Sigmoid colon (tissue), 3 donors: ENCODE measurements around the gene EVA1A.

Experiments
- CTCF ChIP-seq, 4 experiments: fragments of 450-650 bp in 3 of 4; fragments of 200-600 bp in 1 of 4; IDR thresholded peaks; one replicate each; pipeline ENCODE4 v1.5.1; 2016 to 2019; ENCODE audit warnings: antibody characterized with exemption in 4 of 4, mild to moderate bottlenecking in 3 of 4, moderate library complexity in 2 of 4
- POLR2A ChIP-seq, 2 donors: fragments of 450-650 bp; IDR thresholded peaks; one replicate each; pipeline ENCODE4 v1.6.1; 2016; ENCODE audit warnings: antibody characterized with exemption in 2 of 2, mild to moderate bottlenecking in 2 of 2, moderate library complexity in 2 of 2

GRCh38 chr2:75552222-75552621 is 8.5 kb downstream of the EVA1A start:
- no peak for TF ChIP-seq CTCF (IDR thresholded peaks at IDR 0.05)
- TF ChIP-seq POLR2A (IDR thresholded peaks at IDR 0.05) = no peak
